ENCODE measurements around the gene ALDH1A1.

Gene ALDH1A1

DNA sequence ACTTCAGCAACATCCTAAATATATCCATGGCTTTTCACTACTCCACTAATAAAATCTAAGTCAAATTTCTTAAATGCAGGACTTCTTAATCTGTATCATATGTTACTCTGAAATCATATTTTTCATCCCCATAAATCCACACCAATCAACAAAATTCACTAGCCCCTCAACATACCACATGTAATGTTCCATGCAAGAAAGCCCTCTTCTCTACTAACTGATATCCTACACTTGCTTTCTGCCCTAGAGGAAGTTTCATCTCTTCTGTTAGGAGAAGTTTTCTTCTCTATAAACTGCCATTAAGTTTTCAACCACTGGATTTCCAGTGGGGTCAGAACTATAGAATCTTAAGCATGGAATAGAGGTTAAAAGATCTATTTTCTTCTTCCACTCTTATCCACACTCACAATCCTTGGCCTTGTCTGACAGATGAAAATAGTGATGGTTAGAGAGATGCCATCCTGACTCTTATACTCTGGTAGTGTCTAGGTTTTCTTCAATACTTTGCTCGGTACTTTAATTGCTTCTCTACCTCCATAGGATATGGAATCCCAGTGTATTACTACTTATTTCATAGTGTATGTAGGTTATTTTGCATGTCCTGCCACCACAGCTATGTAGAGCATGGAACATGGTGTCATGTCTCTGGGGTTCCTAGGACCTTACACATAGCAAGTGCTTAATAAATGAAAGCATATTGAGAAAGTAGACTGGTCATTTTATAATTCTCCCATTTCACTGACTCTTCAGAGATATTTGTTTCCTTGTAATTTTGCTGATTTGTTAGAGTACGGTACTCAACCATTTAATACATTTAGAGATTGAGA lies 48.4 kb downstream of the ALDH1A1 start:
- TF ChIP-seq FOXP2 (optimal IDR thresholded peaks at IDR 0.05; ENCODE audit: borderline replicate concordance, extremely low read depth, extremely low read length, insufficient read depth): no peak
- TF ChIP-seq TAF1 (IDR thresholded peaks at IDR 0.05; ENCODE audit: borderline replicate concordance, insufficient read depth, low read length): no peak
- TF ChIP-seq POLR2AphosphoS5 (IDR thresholded peaks at IDR 0.05; ENCODE audit: low read depth, low read length): no peak
- TF ChIP-seq, protein P1, sequence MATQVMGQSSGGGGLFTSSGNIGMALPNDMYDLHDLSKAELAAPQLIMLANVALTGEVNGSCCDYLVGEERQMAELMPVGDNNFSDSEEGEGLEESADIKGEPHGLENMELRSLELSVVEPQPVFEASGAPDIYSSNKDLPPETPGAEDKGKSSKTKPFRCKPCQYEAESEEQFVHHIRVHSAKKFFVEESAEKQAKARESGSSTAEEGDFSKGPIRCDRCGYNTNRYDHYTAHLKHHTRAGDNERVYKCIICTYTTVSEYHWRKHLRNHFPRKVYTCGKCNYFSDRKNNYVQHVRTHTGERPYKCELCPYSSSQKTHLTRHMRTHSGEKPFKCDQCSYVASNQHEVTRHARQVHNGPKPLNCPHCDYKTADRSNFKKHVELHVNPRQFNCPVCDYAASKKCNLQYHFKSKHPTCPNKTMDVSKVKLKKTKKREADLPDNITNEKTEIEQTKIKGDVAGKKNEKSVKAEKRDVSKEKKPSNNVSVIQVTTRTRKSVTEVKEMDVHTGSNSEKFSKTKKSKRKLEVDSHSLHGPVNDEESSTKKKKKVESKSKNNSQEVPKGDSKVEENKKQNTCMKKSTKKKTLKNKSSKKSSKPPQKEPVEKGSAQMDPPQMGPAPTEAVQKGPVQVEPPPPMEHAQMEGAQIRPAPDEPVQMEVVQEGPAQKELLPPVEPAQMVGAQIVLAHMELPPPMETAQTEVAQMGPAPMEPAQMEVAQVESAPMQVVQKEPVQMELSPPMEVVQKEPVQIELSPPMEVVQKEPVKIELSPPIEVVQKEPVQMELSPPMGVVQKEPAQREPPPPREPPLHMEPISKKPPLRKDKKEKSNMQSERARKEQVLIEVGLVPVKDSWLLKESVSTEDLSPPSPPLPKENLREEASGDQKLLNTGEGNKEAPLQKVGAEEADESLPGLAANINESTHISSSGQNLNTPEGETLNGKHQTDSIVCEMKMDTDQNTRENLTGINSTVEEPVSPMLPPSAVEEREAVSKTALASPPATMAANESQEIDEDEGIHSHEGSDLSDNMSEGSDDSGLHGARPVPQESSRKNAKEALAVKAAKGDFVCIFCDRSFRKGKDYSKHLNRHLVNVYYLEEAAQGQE (IDR thresholded peaks at IDR 0.05; ENCODE audit: insufficient read depth in 1 of 2, low read depth in 2 of 2, low read length in 2 of 2): no peak
- TF ChIP-seq SIN3A (IDR thresholded peaks at IDR 0.05; ENCODE audit: borderline replicate concordance, insufficient read depth, low read length): no peak

DNA sequence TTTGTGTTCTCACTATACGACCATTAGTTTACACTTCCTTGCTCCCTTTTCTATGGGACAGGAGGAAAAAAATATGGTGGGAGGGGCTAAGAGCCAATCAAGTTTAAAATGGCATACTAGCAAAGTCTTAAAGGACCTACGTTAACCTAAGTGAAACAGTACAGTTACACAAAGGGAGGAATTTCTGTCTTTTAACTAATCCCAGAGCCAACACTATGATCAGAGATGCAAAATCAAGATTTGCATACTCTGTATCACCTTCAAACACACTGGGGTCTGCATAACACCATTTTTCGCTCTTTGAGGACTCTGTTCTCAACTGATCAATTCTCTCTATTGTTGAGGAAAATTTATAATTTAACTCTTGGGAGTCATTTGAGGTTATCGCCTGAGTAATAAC lies 49.8 kb downstream of the ALDH1A1 start:
- TF ChIP-seq TAF1 (IDR thresholded peaks at IDR 0.05; ENCODE audit: borderline replicate concordance, insufficient read depth, low read length): no peak
- TF ChIP-seq, protein P1 (IDR thresholded peaks at IDR 0.05; ENCODE audit: insufficient read depth in 1 of 2, low read depth in 2 of 2, low read length in 2 of 2): no peak
- TF ChIP-seq SIN3A (IDR thresholded peaks at IDR 0.05; ENCODE audit: borderline replicate concordance, insufficient read depth, low read length): no peak

DNA sequence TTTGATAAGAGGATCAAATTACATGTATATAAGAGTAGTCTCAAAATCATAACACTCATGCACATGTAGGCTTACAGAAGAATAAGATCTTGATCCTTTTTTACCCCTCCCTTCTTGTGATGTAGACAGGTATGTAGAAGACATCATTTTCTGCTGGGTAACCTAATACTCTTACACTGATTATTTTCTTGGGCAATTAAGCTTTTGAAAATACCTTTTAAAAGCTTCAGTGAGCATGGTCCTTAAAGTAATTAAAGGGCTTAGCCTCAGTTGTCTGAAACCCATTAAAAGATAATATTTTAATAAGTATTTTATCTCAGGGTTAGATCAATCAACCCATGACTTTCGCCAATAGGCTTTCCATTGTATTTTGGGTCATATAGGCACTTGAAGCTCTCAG lies 50.6 kb downstream of the ALDH1A1 start:
- no peak for TF ChIP-seq FOXP2 (optimal IDR thresholded peaks at IDR 0.05; ENCODE audit: borderline replicate concordance, extremely low read depth, extremely low read length, insufficient read depth)
- no peak for TF ChIP-seq TAF1 (IDR thresholded peaks at IDR 0.05; ENCODE audit: borderline replicate concordance, insufficient read depth, low read length)
- no peak for TF ChIP-seq POLR2AphosphoS5 (IDR thresholded peaks at IDR 0.05; ENCODE audit: low read depth, low read length)
- TF ChIP-seq SIN3A (IDR thresholded peaks at IDR 0.05; ENCODE audit: borderline replicate concordance, insufficient read depth, low read length): no peak
- TF ChIP-seq, protein P1 (IDR thresholded peaks at IDR 0.05; ENCODE audit: insufficient read depth in 1 of 2, low read depth in 2 of 2, low read length in 2 of 2): no peak

DNA sequence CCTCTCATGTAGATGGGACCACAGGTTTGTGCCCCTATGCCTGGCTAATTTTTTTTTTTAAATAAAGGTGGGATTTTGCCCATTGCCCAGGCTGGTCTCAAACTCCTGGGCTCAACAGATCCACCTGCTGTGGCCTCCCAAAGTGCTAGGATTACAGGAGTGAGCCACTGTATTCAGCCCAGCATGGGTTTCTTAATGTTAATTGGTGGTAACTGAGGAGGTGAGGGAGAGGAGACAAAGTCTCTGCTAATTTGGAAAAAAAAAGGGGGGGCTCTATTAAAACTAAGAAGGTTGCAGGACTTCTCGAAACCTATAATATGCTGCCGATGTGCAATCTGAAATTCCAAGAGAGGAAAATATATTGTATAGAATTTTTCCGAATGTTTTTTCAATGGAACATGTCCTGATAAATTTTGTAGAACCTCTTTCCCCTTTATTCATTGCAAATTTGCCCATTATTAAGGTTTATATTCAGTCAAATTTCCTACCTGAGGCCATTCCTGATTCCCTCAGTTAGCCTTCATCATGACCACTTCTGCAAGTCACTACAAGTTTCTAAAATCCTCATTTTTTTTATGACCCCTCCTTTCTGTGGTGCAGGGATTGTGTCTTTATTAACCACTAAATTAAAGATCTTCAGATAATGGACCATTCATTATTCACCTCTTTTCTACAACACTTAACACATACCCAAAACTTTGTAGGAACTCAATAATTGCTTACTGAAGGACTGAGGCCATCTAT lies 52.9 kb downstream of the ALDH1A1 start:
- TF ChIP-seq TAF1 (IDR thresholded peaks at IDR 0.05; ENCODE audit: borderline replicate concordance, insufficient read depth, low read length): no peak
- TF ChIP-seq SIN3A (IDR thresholded peaks at IDR 0.05; ENCODE audit: borderline replicate concordance, insufficient read depth, low read length): no peak
- no peak for TF ChIP-seq POLR2AphosphoS5 (IDR thresholded peaks at IDR 0.05; ENCODE audit: low read depth, low read length)
- TF ChIP-seq, protein P1 (IDR thresholded peaks at IDR 0.05; ENCODE audit: insufficient read depth in 1 of 2, low read depth in 2 of 2, low read length in 2 of 2): no peak
- TF ChIP-seq FOXP2 (optimal IDR thresholded peaks at IDR 0.05; ENCODE audit: borderline replicate concordance, extremely low read depth, extremely low read length, insufficient read depth): no peak
